HepG2 (cell line): ENCODE results near the gene TBL3. TPM values are rescaled to one million over a fixed set of nuclear protein-coding genes. Genes with fewer than 3 reads are reported as not detected.

ENCODE experiments used
- CEBPZ ChIP-seq: IDR thresholded peaks from 2 replicates; pipeline ENCODE4 v1.6.1; 2012; ENCODE audit warnings: low read length, improper control_type of control experiment
- GZF1 ChIP-seq: sonication (generic); formaldehyde crosslinking; IDR thresholded peaks from 2 replicates; pipeline ENCODE4 v1.5.1; 2020; ENCODE audit warnings: mild to moderate bottlenecking, missing genetic modification reagents
- HMG20A ChIP-seq: IDR thresholded peaks from 2 replicates; pipeline ENCODE4 v1.6.1; 2016; ENCODE audit warnings: borderline replicate concordance
- MTA3 ChIP-seq: sonication (generic); formaldehyde crosslinking; IDR thresholded peaks from 2 replicates; pipeline ENCODE4 v1.4.0; 2020; ENCODE audit warnings: missing genetic modification reagents
- NAIF1 ChIP-seq: sonication (generic); formaldehyde crosslinking; IDR thresholded peaks from 2 replicates; pipeline ENCODE4 v1.5.0; 2020; ENCODE audit warnings: mild to moderate bottlenecking, missing genetic modification reagents, borderline replicate concordance
- NFATC3 ChIP-seq: sonication (generic); formaldehyde crosslinking; IDR thresholded peaks from 2 replicates; pipeline ENCODE4 v1.5.1; 2020; ENCODE audit warnings: mild to moderate bottlenecking, missing genetic modification reagents
- PLSCR1 ChIP-seq: sonication (generic); formaldehyde crosslinking; IDR thresholded peaks from 2 replicates; pipeline ENCODE4 v1.5.0; 2020; ENCODE audit warnings: missing genetic modification reagents, mild to moderate bottlenecking, borderline replicate concordance
- ZBTB37 ChIP-seq: sonication (generic); formaldehyde crosslinking; IDR thresholded peaks from 2 replicates; pipeline ENCODE4 v1.4.0; 2020; ENCODE audit warnings: mild to moderate bottlenecking, missing genetic modification reagents
- ZMAT3 ChIP-seq: sonication (generic); formaldehyde crosslinking; conservative IDR thresholded peaks from 2 replicates; pipeline ENCODE4 v1.7.0; 2021; ENCODE audit warnings: missing genetic modification reagents
- ZNF180 ChIP-seq: sonication (generic); formaldehyde crosslinking; IDR thresholded peaks from 2 replicates; pipeline ENCODE4 v1.4.0; 2020; ENCODE audit warnings: low read depth, missing genetic modification reagents, borderline replicate concordance
- ZNF24 ChIP-seq: fragments of 450-650 bp; IDR thresholded peaks from 2 replicates; pipeline ENCODE4 v1.6.1; 2017; ENCODE audit warnings: antibody characterized with exemption, mild to moderate bottlenecking
- ZNF337 ChIP-seq: sonication (generic); formaldehyde crosslinking; IDR thresholded peaks from 2 replicates; pipeline ENCODE4 v1.5.1; 2020; ENCODE audit warnings: missing genetic modification reagents, low read depth, mild to moderate bottlenecking, borderline replicate concordance
- ZNF75D ChIP-seq: sonication (generic); formaldehyde crosslinking; IDR thresholded peaks from 2 replicates; pipeline ENCODE4 v1.8.1; 2023; ENCODE audit warnings: missing genetic modification reagents, mild to moderate bottlenecking, borderline replicate concordance
- ZNF781 ChIP-seq: sonication (generic); formaldehyde crosslinking; IDR thresholded peaks from 2 replicates; pipeline ENCODE4 v1.5.1; 2020; ENCODE audit warnings: borderline replicate concordance, mild to moderate bottlenecking, missing genetic modification reagents; ENCODE audit errors: not compliant biosample characterization
- ZNF782 ChIP-seq: sonication (generic); formaldehyde crosslinking; IDR thresholded peaks from 2 replicates; pipeline ENCODE4 v1.4.0; 2020; ENCODE audit warnings: missing genetic modification reagents, mild to moderate bottlenecking, borderline replicate concordance
- ZNF788 ChIP-seq: sonication (generic); formaldehyde crosslinking; IDR thresholded peaks from 2 replicates; pipeline ENCODE4 v1.5.0; 2020; ENCODE audit warnings: mild to moderate bottlenecking, missing genetic modification reagents, borderline replicate concordance
- polyA plus RNA-seq, 8 experiments: library from polyadenylated mRNA; depleted of rRNA in 3 of 8; stranded (reverse) in 7 of 8; unstranded in 1 of 8; fragments of >200 nt; fragmentation: Illumina TruSeq in 4 of 8; extraction: Trizol in 4 of 8; gene quantifications; 2 replicates each; pipeline versions ENCODE4 v1.2.1 to v1.2.3, GENCODE V29; 2011 to 2016; ENCODE audit warnings: low read depth in 4 of 8, missing spikeins in 1 of 8, mixed read lengths in 1 of 8; ENCODE audit not compliant: insufficient read depth in 1 of 8
- total RNA-seq, 5 experiments: library from RNA; depleted of rRNA; stranded (reverse); fragments of >200 nt; fragmentation: Illumina TruSeq; extraction: Trizol; gene quantifications; 2 replicates each; pipeline ENCODE4 v1.2.3, GENCODE V29; 2016; ENCODE audit warnings: low read depth in 1 of 5
- TF ChIP-seq, protein P1 (sequence below): sonication (generic); formaldehyde crosslinking; IDR thresholded peaks from 2 replicates; pipeline ENCODE4 v1.4.0; 2020; ENCODE audit warnings: low read depth, mild to moderate bottlenecking, missing genetic modification reagents
- TF ChIP-seq, protein P2 (sequence below): sonication (generic); formaldehyde crosslinking; IDR thresholded peaks from 2 replicates; pipeline ENCODE4 v1.8.1; 2023; ENCODE audit warnings: mild to moderate bottlenecking, inconsistent platforms, moderate library complexity, missing genetic modification reagents, borderline replicate concordance

Gene TBL3
- total and polyA plus RNA-seq, 2 of the 13 experiments (the other 11 are each of a cell fraction or from before 2014, with no cell fraction given), result 16.8 to 38.0 TPM

DNA sequence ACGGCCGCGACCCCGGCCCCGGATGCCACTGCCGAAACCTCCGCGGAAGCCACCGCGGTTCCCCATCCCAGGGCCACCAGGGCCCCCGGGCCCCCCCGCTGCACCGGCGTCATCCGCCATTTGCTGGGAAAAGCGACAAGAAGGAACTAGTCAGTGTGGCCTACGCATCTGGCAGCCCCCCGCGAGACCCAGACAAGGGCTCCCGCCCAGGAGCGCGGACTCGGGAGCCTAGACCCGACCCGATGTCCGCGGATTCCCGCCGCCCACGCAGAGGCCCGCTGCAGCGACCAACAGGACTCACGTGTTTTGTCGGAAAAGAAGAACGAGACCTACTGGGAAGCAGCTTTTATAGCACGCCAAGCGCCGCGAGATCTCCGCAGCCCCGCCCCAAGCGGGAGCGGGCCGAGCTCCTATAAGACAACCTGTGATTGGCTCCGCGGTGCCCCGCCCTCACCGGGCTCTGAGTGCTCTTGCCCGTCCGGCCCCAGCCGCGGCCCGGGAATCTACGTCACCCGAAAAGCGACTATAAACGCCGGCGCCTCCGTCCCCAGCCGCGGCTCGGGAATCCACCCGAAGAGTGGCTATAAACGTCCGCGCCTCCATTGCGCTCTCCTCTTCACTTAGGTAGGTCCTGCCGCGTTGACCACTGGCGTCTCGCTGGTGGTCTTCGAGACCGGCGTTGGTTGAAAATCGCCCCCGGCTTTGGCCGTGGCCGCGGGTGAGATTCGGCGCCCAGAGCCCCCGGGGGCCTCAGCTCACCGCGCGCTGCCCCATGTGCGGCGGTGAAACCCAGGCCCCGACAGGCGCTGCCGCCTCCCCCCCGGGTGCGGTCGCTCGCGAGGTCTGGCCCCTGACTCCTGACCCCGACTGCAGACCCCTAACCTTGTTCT is 7.1 kb upstream of the TBL3 start, which contains the start of gene RPS2 (continued):
- TF ChIP-seq, protein P1, sequence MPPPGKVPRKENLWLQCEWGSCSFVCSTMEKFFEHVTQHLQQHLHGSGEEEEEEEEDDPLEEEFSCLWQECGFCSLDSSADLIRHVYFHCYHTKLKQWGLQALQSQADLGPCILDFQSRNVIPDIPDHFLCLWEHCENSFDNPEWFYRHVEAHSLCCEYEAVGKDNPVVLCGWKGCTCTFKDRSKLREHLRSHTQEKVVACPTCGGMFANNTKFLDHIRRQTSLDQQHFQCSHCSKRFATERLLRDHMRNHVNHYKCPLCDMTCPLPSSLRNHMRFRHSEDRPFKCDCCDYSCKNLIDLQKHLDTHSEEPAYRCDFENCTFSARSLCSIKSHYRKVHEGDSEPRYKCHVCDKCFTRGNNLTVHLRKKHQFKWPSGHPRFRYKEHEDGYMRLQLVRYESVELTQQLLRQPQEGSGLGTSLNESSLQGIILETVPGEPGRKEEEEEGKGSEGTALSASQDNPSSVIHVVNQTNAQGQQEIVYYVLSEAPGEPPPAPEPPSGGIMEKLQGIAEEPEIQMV (CRISPR knock-in tag), result peak; percentile 37; the same call in 1 of the 2 replicates
- TF ChIP-seq ZNF337, result no peak
- TF ChIP-seq ZNF24, result no peak
- no peak for TF ChIP-seq CEBPZ
- peak; percentile 60; the same call in 1 of the 2 replicates for TF ChIP-seq GZF1 (CRISPR knock-in tag)
- TF ChIP-seq, protein P2, sequence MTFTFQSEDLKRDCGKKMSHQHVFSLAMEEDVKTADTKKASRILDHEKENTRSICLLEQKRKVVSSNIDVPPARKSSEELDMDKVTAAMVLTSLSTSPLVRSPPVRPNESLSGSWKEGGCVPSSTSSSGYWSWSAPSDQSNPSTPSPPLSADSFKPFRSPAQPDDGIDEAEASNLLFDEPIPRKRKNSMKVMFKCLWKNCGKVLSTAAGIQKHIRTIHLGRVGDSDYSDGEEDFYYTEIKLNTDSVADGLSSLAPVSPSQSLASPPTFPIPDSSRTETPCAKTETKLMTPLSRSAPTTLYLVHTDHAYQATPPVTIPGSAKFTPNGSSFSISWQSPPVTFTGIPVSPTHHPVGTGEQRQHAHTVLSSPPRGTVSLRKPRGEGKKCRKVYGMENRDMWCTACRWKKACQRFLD (CRISPR knock-in tag), result no peak
- no peak for TF ChIP-seq HMG20A
- TF ChIP-seq ZMAT3 (CRISPR knock-in tag), result peak; percentile 65; the same call in 1 of the 2 replicates
- TF ChIP-seq ZNF781 (CRISPR knock-in tag), result peak; percentile 81
- no peak for TF ChIP-seq NFATC3 (CRISPR knock-in tag)
- no peak for TF ChIP-seq ZNF180 (CRISPR knock-in tag)
- TF ChIP-seq NAIF1, result no peak; the same call in 1 of the 2 replicates
- no peak; the same call in 1 of the 2 replicates for TF ChIP-seq ZNF782 (CRISPR knock-in tag)
- no peak for TF ChIP-seq ZNF75D (CRISPR knock-in tag)
- no peak for TF ChIP-seq MTA3 (CRISPR knock-in tag)
- no peak for TF ChIP-seq PLSCR1 (CRISPR knock-in tag)
- no peak for TF ChIP-seq ZBTB37 (CRISPR knock-in tag)
- TF ChIP-seq ZNF788 (CRISPR knock-in tag), result peak; percentile 75; the same call in 1 of the 2 replicates
